ENCODE results near the gene RWDD4. TPM values are rescaled to one million over a fixed set of nuclear protein-coding genes. Genes with fewer than 3 reads are reported as not detected.

Gene RWDD4
- total RNA-seq, 1 donor from 2014 or later: 14.8 TPM

DNA sequence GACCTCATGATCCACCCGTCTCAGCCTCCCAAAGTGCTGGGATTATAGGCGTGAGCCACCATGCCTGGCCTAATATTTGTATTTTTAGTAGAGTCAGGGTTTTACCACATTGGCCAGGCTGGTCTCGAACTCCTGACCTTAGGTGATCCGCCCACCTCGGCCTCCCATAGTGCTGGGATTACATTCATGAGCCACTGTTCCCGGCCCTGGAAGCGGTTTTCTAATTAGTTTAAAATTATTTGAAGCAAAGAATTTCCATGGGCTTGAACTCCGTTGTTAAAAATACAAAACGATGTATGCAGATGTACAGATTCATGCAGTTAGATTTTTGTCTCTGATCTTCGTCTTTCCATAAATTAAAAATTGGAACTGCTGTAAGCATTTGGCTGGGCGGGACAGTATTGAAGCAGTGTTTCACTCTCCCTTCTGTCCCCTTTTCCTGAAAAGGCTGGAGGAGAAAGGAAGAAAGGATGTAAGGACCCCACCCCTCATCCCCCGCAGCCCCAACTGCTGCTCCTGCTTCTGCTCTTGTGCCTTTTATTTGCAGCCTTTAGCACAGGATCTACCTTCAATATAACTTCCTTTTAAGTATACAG, 12.1 kb upstream of the RWDD4 start:
- DNase-seq (ENCODE audit: low spot score in 2 of 2, unreplicated experiment in 2 of 2): no peak
- H3K4me3 Mint-ChIP-seq: no peak overlapping the region
- TF ChIP-seq, protein P1, sequence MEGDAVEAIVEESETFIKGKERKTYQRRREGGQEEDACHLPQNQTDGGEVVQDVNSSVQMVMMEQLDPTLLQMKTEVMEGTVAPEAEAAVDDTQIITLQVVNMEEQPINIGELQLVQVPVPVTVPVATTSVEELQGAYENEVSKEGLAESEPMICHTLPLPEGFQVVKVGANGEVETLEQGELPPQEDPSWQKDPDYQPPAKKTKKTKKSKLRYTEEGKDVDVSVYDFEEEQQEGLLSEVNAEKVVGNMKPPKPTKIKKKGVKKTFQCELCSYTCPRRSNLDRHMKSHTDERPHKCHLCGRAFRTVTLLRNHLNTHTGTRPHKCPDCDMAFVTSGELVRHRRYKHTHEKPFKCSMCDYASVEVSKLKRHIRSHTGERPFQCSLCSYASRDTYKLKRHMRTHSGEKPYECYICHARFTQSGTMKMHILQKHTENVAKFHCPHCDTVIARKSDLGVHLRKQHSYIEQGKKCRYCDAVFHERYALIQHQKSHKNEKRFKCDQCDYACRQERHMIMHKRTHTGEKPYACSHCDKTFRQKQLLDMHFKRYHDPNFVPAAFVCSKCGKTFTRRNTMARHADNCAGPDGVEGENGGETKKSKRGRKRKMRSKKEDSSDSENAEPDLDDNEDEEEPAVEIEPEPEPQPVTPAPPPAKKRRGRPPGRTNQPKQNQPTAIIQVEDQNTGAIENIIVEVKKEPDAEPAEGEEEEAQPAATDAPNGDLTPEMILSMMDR (IDR thresholded peaks at IDR 0.05; ENCODE audit: unreplicated experiment): no peak
- peaks cover 4% of the 10 kb centered on the region for H3K4me1 Mint-ChIP-seq
- H3K36me3 Mint-ChIP-seq: peaks cover 38% of the 10 kb centered on the region
- H3K9me3 Mint-ChIP-seq: no peaks in the 10 kb centered on the region
- no peak overlapping the region for H3K27ac Mint-ChIP-seq
- H3K27me3 Mint-ChIP-seq (ENCODE audit: low read depth): no peaks in the 10 kb centered on the region

GRCh38 chr4:183670251-183670650, 11.3 kb upstream of the RWDD4 start:
- TF ChIP-seq, protein P1 (IDR thresholded peaks at IDR 0.05; ENCODE audit: unreplicated experiment): no peak
- no peak overlapping the region for H3K27ac Mint-ChIP-seq
- H3K4me1 Mint-ChIP-seq: peaks cover 3% of the 10 kb centered on the region
- no peak for DNase-seq (ENCODE audit: low spot score in 2 of 2, unreplicated experiment in 2 of 2)
- peaks cover 40% of the 10 kb centered on the region for H3K36me3 Mint-ChIP-seq
- no peaks in the 10 kb centered on the region for H3K9me3 Mint-ChIP-seq
- H3K4me3 Mint-ChIP-seq: no peak overlapping the region
- no peaks in the 10 kb centered on the region for H3K27me3 Mint-ChIP-seq (ENCODE audit: low read depth)

DNA sequence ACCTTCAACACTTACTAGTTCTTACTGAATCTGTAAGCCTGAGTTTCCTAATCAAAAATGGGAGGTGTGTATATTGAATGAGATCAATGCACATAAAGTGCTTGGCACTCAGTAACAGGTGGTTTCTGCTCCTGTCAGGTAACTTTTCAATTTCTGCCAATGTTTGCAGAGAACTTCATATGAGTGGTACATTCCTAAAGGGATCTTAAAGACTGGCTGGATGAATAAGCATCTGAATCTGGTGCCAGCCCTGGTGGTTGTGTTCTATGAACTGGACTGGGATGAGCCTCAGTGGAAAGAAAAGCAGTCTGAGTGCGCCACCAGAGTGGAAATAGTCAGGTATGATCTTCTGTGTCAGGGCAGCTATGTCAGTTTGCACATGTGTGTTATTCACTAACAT, 7.1 kb upstream of the RWDD4 start:
- Mint-ChIP-seq H3K9me3 (no peaks in the 10 kb centered on the region), H3K27me3 (ENCODE audit: low read depth) (no peaks in the 10 kb centered on the region), H3K4me3 (no peak overlapping the region), H3K36me3 (peaks cover 32% of the 10 kb centered on the region), H3K27ac (no peak overlapping the region), H3K4me1 (peaks cover under 1% of the 10 kb centered on the region)
- TF ChIP-seq, protein P1 (IDR thresholded peaks at IDR 0.05; ENCODE audit: unreplicated experiment): no peak
- DNase-seq (ENCODE audit: low spot score in 2 of 2, unreplicated experiment in 2 of 2): no peak

DNA sequence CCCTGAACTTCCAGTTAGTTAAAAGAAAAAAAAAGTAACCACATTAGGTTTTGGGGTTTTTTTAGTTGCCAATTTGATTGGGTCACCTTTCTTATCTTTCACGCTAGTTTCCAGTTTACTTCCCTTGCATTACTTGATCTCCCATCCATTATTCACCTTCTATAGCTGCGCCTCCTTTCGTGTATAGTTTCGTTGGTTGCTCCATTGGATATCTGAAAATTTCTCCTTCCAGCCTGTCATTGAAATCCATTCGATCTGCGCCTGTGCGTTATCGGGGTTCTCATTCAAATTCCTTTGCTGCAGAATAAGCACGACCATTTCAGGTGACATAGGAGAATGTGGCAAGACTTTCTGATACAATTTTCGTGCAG, 872 bp upstream of the RWDD4 start:
- peak overlapping the region; percentile 92 for H3K27ac Mint-ChIP-seq
- peaks cover 5% of the 10 kb centered on the region for H3K36me3 Mint-ChIP-seq
- DNase-seq (ENCODE audit: low spot score in 2 of 2, unreplicated experiment in 2 of 2): no peak
- H3K4me1 Mint-ChIP-seq: peaks cover 28% of the 10 kb centered on the region
- peak overlapping the region; percentile 86 for H3K4me3 Mint-ChIP-seq
- no peaks in the 10 kb centered on the region for H3K9me3 Mint-ChIP-seq
- no peaks in the 10 kb centered on the region for H3K27me3 Mint-ChIP-seq (ENCODE audit: low read depth)
- TF ChIP-seq, protein P1 (IDR thresholded peaks at IDR 0.05; ENCODE audit: unreplicated experiment): no peak

DNA sequence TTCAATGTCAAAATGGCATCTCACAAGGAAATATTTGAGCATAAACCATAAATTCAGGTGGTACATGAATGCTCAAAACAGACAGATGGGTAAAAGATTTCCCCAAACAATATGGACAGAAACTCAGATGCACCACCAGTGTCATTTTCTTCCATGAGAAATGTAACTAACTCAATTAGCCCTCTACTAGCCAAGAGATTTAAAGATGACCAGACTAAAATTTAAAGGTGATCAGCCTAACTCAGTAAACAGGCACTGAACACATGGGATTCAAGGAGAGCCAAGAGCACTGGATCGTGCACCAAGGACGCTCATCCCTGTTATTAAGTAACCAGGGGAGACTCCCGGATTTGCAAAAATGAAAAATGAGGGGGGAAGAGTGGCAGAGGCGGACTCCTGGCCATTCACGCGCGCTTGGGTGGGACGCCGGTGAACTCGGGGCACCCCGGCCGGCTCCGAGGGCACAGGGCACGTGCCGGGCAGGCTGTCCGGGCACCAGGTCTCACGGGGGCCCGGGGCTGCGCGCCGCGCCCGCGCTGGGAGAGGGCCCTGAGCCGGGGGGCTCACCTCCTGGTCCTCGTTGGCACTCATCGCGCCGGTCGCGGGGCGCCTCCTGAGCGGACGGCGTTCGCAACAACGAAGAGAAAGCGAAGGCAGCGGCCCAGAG, 490 bp downstream of the RWDD4 start:
- peak in 1 of 2 experiments; percentile 52 for DNase-seq (ENCODE audit: low spot score in 2 of 2, unreplicated experiment in 2 of 2)
- TF ChIP-seq, protein P1 (IDR thresholded peaks at IDR 0.05; ENCODE audit: unreplicated experiment): no peak
- Mint-ChIP-seq H3K27me3 (ENCODE audit: low read depth) (no peaks in the 10 kb centered on the region), H3K4me3 (peak overlapping the region; percentile 94), H3K27ac (peak overlapping the region; percentile 93), H3K36me3 (peaks cover 6% of the 10 kb centered on the region), H3K4me1 (peaks cover 28% of the 10 kb centered on the region), H3K9me3 (no peaks in the 10 kb centered on the region)

All from mesothelial cell of epicardium (in vitro differentiated cells).